HFF-Myc (cell line): ENCODE data around the gene TCP11L1.

Source experiments
- DNase-seq: peaks from one replicate; pipeline ENCODE4 v3.0.0-alpha.2; 2011; ENCODE audit warnings: low read depth; ENCODE audit errors: extremely low read depth
- H3K4me3 ChIP-seq: replicated peaks from 2 replicates; pipeline ENCODE4 v1.5.1; 2011; ENCODE audit warnings: low read depth, mild to moderate bottlenecking, control low read depth, low read length
- TF ChIP-seq, protein P1 (sequence below): IDR thresholded peaks from 2 replicates; pipeline ENCODE4 v1.5.1; 2012; ENCODE audit warnings: mild to moderate bottlenecking, low read depth, low read length, control low read depth; ENCODE audit errors: missing control alignments

The TCP11L1 gene

DNA sequence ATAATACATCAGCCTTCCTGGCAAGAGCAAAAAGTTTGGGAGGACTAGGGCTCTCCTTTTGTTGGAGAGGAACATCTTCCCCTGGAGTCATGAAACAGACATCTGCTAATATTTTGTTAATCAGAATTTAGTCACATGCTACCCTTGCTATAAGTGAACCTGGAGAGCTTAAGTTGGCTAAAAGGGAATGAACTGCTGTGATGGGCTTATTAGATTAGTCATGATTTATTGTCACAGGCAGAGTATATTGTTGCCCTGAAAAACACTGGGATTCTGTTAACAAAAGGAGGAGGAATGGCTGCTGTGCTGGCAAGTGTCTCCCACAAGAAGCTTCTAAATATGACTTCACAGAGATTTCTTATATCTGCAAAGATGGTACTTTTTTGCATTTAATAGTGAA lies 16.0 kb downstream of the TCP11L1 start:
- DNase-seq, result no peak
- no peak overlapping the region for H3K4me3 ChIP-seq
- TF ChIP-seq, protein P1, sequence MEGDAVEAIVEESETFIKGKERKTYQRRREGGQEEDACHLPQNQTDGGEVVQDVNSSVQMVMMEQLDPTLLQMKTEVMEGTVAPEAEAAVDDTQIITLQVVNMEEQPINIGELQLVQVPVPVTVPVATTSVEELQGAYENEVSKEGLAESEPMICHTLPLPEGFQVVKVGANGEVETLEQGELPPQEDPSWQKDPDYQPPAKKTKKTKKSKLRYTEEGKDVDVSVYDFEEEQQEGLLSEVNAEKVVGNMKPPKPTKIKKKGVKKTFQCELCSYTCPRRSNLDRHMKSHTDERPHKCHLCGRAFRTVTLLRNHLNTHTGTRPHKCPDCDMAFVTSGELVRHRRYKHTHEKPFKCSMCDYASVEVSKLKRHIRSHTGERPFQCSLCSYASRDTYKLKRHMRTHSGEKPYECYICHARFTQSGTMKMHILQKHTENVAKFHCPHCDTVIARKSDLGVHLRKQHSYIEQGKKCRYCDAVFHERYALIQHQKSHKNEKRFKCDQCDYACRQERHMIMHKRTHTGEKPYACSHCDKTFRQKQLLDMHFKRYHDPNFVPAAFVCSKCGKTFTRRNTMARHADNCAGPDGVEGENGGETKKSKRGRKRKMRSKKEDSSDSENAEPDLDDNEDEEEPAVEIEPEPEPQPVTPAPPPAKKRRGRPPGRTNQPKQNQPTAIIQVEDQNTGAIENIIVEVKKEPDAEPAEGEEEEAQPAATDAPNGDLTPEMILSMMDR, result no peak

DNA sequence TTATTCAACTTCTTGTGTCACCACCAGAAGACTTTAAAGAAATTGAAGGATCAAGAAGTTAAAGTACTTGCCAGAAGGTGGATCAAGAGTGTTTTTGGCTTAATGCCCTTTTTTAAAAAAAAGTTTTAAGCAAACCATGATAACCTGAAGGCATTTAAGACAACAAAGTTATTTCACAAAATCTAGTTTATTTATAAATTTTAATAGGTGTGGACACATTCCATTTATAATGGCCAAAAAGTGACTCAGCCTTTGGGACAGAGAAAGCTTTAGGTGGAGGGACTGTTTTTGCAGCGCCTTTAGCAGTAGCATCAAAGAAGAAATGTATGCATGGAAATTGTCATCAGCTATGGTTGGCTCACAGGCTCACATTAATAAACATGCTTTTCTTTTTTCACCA lies 17.9 kb downstream of the TCP11L1 start:
- TF ChIP-seq, protein P1, result no peak
- no peak overlapping the region for H3K4me3 ChIP-seq
- DNase-seq, result no peak

DNA sequence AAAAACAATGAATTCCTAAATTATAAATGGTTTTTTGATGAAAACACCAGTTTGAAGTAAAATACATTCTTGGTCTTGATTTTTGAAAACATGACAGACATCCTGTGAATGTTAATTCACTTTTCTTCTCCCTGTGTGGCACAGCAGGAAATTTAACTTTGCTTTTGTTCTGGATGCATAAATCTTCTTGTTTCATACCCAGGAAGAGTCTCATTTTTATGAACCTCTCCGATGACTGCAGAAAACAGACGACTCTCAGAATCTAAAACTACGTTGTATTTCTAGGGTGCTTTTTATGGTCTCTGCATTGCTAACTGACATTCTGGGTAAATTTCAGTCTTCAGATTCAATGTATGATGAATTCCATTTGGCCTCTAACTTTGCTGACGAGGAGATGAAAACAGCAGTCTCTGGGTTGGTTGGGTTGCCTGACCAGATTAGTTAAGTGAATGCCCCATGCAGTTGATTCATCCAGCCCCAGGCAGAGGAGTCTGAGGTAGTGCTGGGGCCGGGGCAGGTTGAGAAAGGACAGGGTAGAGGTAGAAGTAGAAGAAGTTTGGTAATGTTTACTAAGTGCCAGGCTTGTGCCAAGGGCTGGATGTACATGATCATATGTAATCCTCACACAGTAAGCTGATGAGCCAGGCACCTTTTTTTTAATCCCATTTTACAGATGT lies 20.1 kb downstream of the TCP11L1 start:
- TF ChIP-seq, protein P1, result no peak
- H3K4me3 ChIP-seq, result no peak overlapping the region
- DNase-seq, result no peak

DNA sequence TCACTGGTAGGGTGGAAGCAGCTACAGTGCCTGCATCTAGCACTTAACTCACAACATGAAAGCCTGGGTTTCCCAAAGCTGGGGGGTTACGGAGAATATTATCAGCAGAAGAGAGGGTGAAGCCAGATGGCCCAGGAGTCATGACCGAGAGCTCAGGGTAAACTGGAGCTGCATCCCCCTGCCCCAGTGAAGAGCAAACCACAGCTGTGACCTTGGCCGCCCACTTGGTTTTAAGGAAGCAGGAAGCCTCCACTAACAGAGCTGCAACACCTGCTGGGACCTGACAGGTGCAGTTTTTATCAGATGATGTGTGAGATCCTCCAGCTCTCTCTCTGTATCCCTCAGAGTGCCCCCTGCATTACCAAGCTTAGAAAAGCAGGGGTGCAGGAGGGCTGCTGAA lies 20.9 kb downstream of the TCP11L1 start:
- H3K4me3 ChIP-seq, result no peak overlapping the region
- DNase-seq, result no peak
- TF ChIP-seq, protein P1, result no peak

DNA sequence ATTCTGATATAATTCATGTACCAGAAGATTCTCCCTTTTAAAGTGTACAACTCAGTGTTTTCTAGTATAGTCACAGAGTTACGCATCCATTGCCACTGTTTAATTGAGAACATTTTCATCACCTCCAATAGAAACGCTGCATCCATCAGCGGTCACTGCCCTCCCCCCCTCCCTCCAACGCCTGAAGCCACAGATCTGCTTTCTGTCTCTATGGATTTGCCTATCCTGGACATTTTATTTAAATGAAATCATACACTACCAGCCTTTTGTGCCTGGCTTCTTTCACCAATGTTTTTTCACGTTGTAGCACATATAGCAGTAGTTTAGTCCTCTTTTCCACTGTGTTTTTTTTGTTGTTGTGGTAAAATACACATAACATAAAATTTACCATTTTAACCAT lies 22.8 kb downstream of the TCP11L1 start:
- TF ChIP-seq, protein P1, result no peak
- no peak overlapping the region for H3K4me3 ChIP-seq
- no peak for DNase-seq

DNA sequence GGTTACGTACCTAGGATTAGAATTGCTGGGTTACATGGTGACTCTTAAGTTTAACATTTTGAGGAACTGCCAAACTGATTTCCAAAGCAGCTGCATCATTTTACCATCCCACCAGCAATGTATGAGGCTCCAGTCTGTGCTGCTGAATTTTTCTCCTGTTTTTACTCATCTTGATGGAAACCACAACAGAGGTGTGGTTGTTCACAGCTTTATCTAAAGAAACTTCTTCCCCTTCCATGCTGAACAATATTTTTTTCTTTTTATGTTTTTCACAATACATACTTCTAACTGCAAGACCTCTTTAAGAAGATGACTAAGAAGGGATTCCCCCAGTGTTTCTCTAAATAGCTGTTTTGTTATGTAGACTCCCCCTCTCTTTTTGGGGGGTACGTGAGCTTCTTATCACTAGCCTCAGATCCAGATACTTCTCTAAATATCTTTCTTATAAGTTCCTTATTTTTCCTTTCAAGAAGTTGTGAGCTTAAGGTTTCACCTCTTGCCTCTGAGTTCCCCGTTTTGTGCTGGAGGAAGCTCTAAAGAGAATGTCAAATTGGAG lies 24.0 kb downstream of the TCP11L1 start:
- no peak overlapping the region for H3K4me3 ChIP-seq
- DNase-seq, result no peak
- TF ChIP-seq, protein P1, result no peak
